Keratinocyte (primary cell): ENCODE data around the gene RBBP6. TPM values are rescaled to one million over a fixed set of nuclear protein-coding genes. Genes with fewer than 3 reads are reported as not detected.

Experiments used
- DNase-seq: peaks from one replicate; pipeline ENCODE4 v3.0.0-alpha.2; 2011; ENCODE audit warnings: low read depth, missing footprints, low spot score
- FAIRE-seq: peaks from 2 replicates; lab custom pipeline; 2011; peaks lifted over from hg19 to GRCh38; lab: Jason Lieb, UNC
- H2AFZ ChIP-seq: 2 replicates; pipeline ENCODE4 v1.6.0; 2012; ENCODE audit warnings: low read length, control low read depth, inconsistent platforms; ENCODE audit not compliant: control insufficient read depth
- H3K27ac ChIP-seq: 2 replicates; pipeline ENCODE4 v1.5.1; 2011; ENCODE audit warnings: low read length; ENCODE audit not compliant: control insufficient read depth, insufficient read depth
- H3K27me3 ChIP-seq: 3 replicates; pipeline ENCODE4 v1.6.0; 2011; ENCODE audit warnings: low read length; ENCODE audit not compliant: control insufficient read depth, insufficient read depth; ENCODE audit errors: extremely low read depth
- H3K36me3 ChIP-seq, 2 experiments: 2 replicates in 1 of 2; 3 replicates in 1 of 2; pipeline ENCODE4 v1.5.1; 2011; ENCODE audit warnings: low read length in 2 of 2, mild to moderate bottlenecking in 1 of 2; ENCODE audit not compliant: control insufficient read depth in 2 of 2, insufficient read depth in 2 of 2; ENCODE audit errors: extremely low read depth in 1 of 2
- H3K4me1 ChIP-seq: 3 replicates; pipeline ENCODE4 v1.5.1; 2011; ENCODE audit warnings: low read length; ENCODE audit not compliant: control insufficient read depth, insufficient read depth; ENCODE audit errors: extremely low read depth
- H3K4me2 ChIP-seq: 3 replicates; pipeline ENCODE4 v1.6.0; 2011; ENCODE audit warnings: low read depth, low read length; ENCODE audit not compliant: control insufficient read depth, insufficient read depth; ENCODE audit errors: extremely low read depth
- H3K4me3 ChIP-seq, 3 experiments: fragments of 200-600 bp in 1 of 3; sonication (generic) in 1 of 3; 2 replicates in 2 of 3; 3 replicates in 1 of 3; pipeline ENCODE4 v1.5.1; 2011 to 2016; ENCODE audit warnings: low read length in 3 of 3, mild to moderate bottlenecking in 3 of 3, control low read depth in 2 of 3, inconsistent platforms in 1 of 3, low read depth in 1 of 3, mixed read lengths in 1 of 3, mixed run types in 1 of 3, moderate library complexity in 1 of 3; ENCODE audit not compliant: control insufficient read depth in 2 of 3, insufficient read depth in 2 of 3; ENCODE audit errors: extremely low read depth in 1 of 3
- H3K79me2 ChIP-seq: 2 replicates; pipeline ENCODE4 v1.6.0; 2012; ENCODE audit warnings: low read length; ENCODE audit not compliant: control insufficient read depth, insufficient read depth
- H3K9ac ChIP-seq: 3 replicates; pipeline ENCODE4 v1.6.0; 2011; ENCODE audit warnings: low read length; ENCODE audit not compliant: control insufficient read depth, insufficient read depth; ENCODE audit errors: extremely low read depth
- H3K9me1 ChIP-seq: 3 replicates; pipeline ENCODE4 v1.6.0; 2011; ENCODE audit warnings: low read length; ENCODE audit not compliant: control insufficient read depth, insufficient read depth; ENCODE audit errors: extremely low read depth
- H3K9me3 ChIP-seq: 2 replicates; pipeline ENCODE4 v1.5.1; 2012; ENCODE audit warnings: low read depth, low read length; ENCODE audit not compliant: control insufficient read depth
- H4K20me1 ChIP-seq: 3 replicates; pipeline ENCODE4 v1.6.0; 2011; ENCODE audit warnings: low read length; ENCODE audit not compliant: control insufficient read depth, insufficient read depth; ENCODE audit errors: extremely low read depth
- EZH2 ChIP-seq: IDR thresholded peaks from one replicate; pipeline ENCODE4 v1.6.1; 2012; ENCODE audit warnings: inconsistent platforms, mild to moderate bottlenecking, low read length, moderate library complexity
- dilution Hi-C: fragments of 300-500 bp; cut with MboI; formaldehyde crosslinking; loops from one replicate; pipeline ENCODE4 v1.7.0; 2020; ENCODE audit warnings: low sequenced_read_pairs; ENCODE audit not compliant: extremely low pct_ligation_motif_present
- polyA plus RNA-seq, 5 experiments: library from polyadenylated mRNA; depleted of rRNA in 3 of 5; stranded (reverse) in 3 of 5; stranded (forward) in 1 of 5; unstranded in 1 of 5; fragments of >200 nt; gene quantifications; 1 replicate in 1 of 5; 2 replicates in 3 of 5; 3 replicates in 1 of 5; pipeline versions ENCODE4 v1.2.1 to v1.2.3, GENCODE V29; 2011 to 2012; ENCODE audit warnings: missing spikeins in 2 of 5, low read depth in 1 of 5, low replicate concordance in 1 of 5
- TF ChIP-seq, protein P1 (sequence below), 3 experiments: IDR thresholded peaks in 1 of 3; conservative IDR thresholded peaks in 1 of 3; optimal IDR thresholded peaks in 1 of 3; 2 replicates in 2 of 3; 3 replicates in 1 of 3; pipeline versions ENCODE3 to v1.5.1; 2011; ENCODE audit warnings: low read length in 3 of 3, mild to moderate bottlenecking in 3 of 3, moderate library complexity in 2 of 3, control low read depth in 1 of 3, inconsistent platforms in 1 of 3; ENCODE audit not compliant: insufficient read depth in 2 of 3; ENCODE audit errors: extremely low read depth in 1 of 3

The RBBP6 gene
- polyA plus RNA-seq, 1 donor (not counting 4 experiments of a cell fraction or from before 2014, with no cell fraction given), result 32.1 TPM

DNA sequence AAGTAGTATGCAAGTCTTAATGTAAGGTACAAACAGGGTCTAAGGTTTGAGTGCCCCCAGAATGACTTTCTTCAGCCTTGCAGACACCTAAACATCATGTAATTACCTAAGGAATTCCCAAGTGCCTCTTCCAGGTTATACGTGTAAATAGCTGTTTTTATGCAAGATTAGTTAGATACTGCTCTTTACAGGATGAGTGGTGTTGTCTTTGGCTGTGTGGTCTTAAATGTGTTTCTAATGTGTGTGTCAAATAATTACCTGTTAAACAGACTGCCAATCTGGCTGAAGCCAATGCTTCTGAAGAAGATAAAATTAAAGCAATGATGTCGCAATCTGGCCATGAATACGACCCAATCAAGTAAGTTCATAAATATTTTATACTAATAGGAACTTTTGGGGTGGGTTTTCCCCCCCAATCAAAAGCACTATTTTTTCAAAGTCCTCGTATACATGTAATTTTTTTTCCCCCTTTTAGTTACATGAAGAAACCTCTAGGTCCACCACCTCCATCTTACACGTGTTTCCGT, 16.0 kb downstream of the RBBP6 start:
- TF ChIP-seq EZH2, result no peak
- no peak overlapping the region for H2AFZ ChIP-seq
- H4K20me1 ChIP-seq, result no peaks in the 10 kb centered on the region
- H3K4me3 ChIP-seq, result no peak overlapping the region
- peaks cover 3 to 6% of the 10 kb centered on the region in 2 experiments for H3K36me3 ChIP-seq
- no peaks in the 10 kb centered on the region for H3K9me1 ChIP-seq
- DNase-seq (no peak), FAIRE-seq (no peak)
- no peak overlapping the region for H3K9ac ChIP-seq
- dilution Hi-C loops, result no loop called here
- peaks cover 8% of the 10 kb centered on the region for H3K79me2 ChIP-seq
- H3K27me3 ChIP-seq, result no peaks in the 10 kb centered on the region
- H3K4me2 ChIP-seq, result no peak overlapping the region
- H3K27ac ChIP-seq, result no peak overlapping the region
- H3K9me3 ChIP-seq, result no peaks in the 10 kb centered on the region
- H3K4me1 ChIP-seq, result no peaks in the 10 kb centered on the region

DNA sequence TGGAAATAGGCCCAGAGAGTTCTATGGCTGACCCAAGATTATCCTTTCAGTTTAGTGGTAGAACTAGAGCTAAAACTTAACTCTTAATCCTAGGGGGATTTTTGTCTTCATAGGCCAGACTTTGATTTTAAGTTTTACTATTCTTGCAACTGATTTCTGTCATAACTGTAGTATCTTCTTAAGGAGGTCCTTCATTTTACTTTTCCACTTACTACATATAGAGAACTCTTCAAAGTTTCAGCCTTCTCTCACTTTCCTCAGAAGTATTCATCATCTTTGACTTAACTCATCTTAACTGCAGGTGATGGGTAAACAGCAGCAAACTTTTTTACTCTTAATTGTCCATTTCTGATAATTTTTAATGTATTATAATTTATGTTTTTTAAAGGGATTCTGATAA, 23.4 kb downstream of the RBBP6 start:
- no peak overlapping the region for H3K4me3 ChIP-seq
- H3K9me1 ChIP-seq, result no peaks in the 10 kb centered on the region
- no peak overlapping the region for H3K27ac ChIP-seq
- no peak overlapping the region for H2AFZ ChIP-seq
- dilution Hi-C loops, result no loop called here
- H3K9ac ChIP-seq, result no peak overlapping the region
- no peaks in the 10 kb centered on the region for H3K4me1 ChIP-seq
- H3K36me3 ChIP-seq, result peaks cover 18 to 21% of the 10 kb centered on the region in 2 experiments
- TF ChIP-seq, protein P1, sequence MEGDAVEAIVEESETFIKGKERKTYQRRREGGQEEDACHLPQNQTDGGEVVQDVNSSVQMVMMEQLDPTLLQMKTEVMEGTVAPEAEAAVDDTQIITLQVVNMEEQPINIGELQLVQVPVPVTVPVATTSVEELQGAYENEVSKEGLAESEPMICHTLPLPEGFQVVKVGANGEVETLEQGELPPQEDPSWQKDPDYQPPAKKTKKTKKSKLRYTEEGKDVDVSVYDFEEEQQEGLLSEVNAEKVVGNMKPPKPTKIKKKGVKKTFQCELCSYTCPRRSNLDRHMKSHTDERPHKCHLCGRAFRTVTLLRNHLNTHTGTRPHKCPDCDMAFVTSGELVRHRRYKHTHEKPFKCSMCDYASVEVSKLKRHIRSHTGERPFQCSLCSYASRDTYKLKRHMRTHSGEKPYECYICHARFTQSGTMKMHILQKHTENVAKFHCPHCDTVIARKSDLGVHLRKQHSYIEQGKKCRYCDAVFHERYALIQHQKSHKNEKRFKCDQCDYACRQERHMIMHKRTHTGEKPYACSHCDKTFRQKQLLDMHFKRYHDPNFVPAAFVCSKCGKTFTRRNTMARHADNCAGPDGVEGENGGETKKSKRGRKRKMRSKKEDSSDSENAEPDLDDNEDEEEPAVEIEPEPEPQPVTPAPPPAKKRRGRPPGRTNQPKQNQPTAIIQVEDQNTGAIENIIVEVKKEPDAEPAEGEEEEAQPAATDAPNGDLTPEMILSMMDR (optimal IDR thresholded peaks at IDR 0.05 in 1 of 3, IDR thresholded peaks at IDR 0.05 in 1 of 3, conservative IDR thresholded peaks at IDR 0.05 in 1 of 3; ENCODE audit: extremely low read depth in 1 of 3, insufficient read depth in 2 of 3, low read length in 3 of 3), result no peak
- no peak for TF ChIP-seq EZH2
- H3K4me2 ChIP-seq, result no peak overlapping the region
- no peaks in the 10 kb centered on the region for H3K9me3 ChIP-seq
- no peaks in the 10 kb centered on the region for H4K20me1 ChIP-seq
- H3K79me2 ChIP-seq, result no peaks in the 10 kb centered on the region
- DNase-seq (no peak), FAIRE-seq (no peak)
- H3K27me3 ChIP-seq, result no peaks in the 10 kb centered on the region

DNA sequence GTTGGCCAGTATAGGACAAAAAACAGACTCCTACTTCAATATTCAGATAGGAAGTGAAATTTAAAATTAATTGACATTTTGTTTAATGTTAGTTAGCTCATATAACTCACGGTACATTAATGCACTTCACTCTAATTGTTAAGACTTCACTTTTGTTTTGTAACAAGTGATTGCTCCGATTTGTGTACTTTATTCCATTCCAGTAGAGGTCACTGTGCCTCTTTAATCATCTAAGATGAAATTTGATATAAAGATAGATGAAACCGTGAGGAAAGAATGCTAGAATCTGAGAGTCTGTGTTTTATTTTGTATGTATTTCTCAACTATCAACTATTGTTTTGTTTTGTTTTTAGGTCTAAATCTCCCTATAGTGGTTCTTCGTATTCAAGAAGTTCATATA, 29.0 kb downstream of the RBBP6 start:
- DNase-seq, result no peak
- H3K9me1 ChIP-seq, result no peaks in the 10 kb centered on the region

More for the DNA sequence above, 29.0 kb downstream of the RBBP6 start:
- TF ChIP-seq, protein P1 (optimal IDR thresholded peaks at IDR 0.05 in 1 of 3, IDR thresholded peaks at IDR 0.05 in 1 of 3, conservative IDR thresholded peaks at IDR 0.05 in 1 of 3; ENCODE audit: extremely low read depth in 1 of 3, insufficient read depth in 2 of 3, low read length in 3 of 3), result no peak
- no peak for TF ChIP-seq EZH2
- FAIRE-seq, result no peak
- Histone ChIP-seq H3K9me3 (no peaks in the 10 kb centered on the region), H3K27ac (no peak overlapping the region), H3K79me2 (no peaks in the 10 kb centered on the region), H3K4me2 (no peak overlapping the region), H3K4me3 (no peak overlapping the region), H3K9ac (no peak overlapping the region), H4K20me1 (no peaks in the 10 kb centered on the region), H2AFZ (no peak overlapping the region), H3K36me3 (peaks cover 25 to 32% of the 10 kb centered on the region in 2 experiments), H3K27me3 (no peaks in the 10 kb centered on the region), H3K4me1 (no peaks in the 10 kb centered on the region)
- dilution Hi-C loops, result no loop called here
